GM21825 (cell line): ENCODE measurements around the gene FLOT1.

Source experiments
- ATAC-seq: cut with Tn5 transposase; IDR thresholded peaks from one replicate; pipeline ENCODE4 v1.9.1; 2021; ENCODE audit warnings: mild to moderate bottlenecking, moderate library complexity; ENCODE audit not compliant: unreplicated experiment

The FLOT1 gene

GRCh38 chr6:30747902-30748769, 5.6 kb upstream of the FLOT1 start:
- ATAC-seq, result no peak

- ATAC-seq, result no peak
Measured at GRCh38 chr6:30747300-30747687, 4.8 kb upstream of the FLOT1 start.

- peak; percentile 24 for ATAC-seq
Measured at GRCh38 chr6:30744054-30744805, 1.7 kb upstream of the FLOT1 start, which contains the start of gene IER3. TSS of gene IER3 (minus strand) at chr6:30744547. CDS start at chr6:30744518, 29 bp downstream.

GRCh38 chr6:30743099-30744053, 889 bp upstream of the FLOT1 start:
- ATAC-seq, result peak; percentile 2

GRCh38 chr6:30741789-30742315, 635 bp downstream of the FLOT1 start:
- no peak for ATAC-seq

GRCh38 chr6:30741063-30741779, 1.3 kb downstream of the FLOT1 start:
- ATAC-seq, result no peak

- ATAC-seq, result no peak
Measured at GRCh38 chr6:30740540-30740870, 2.0 kb downstream of the FLOT1 start.

- ATAC-seq, result no peak
Measured at GRCh38 chr6:30738532-30738931, 4.0 kb downstream of the FLOT1 start.

GRCh38 chr6:30735668-30736314, 6.7 kb downstream of the FLOT1 start:
- no peak for ATAC-seq

- ATAC-seq, result no peak
Measured at GRCh38 chr6:30732237-30732943, 10.1 kb downstream of the FLOT1 start.

GRCh38 chr6:30730601-30731435, 11.7 kb downstream of the FLOT1 start:
- peak; percentile 50 for ATAC-seq

- no peak for ATAC-seq
Measured at GRCh38 chr6:30727920-30728553, 14.4 kb downstream of the FLOT1 start.

GRCh38 chr6:30726506-30727413, 15.7 kb downstream of the FLOT1 start:
- ATAC-seq, result no peak

- no peak for ATAC-seq
Measured at GRCh38 chr6:30725713-30726505, 16.6 kb downstream of the FLOT1 start.

- no peak for ATAC-seq
Measured at GRCh38 chr6:30724906-30725667, 17.4 kb downstream of the FLOT1 start.
